ENCODE data around the gene ENC1.
A peak's percentile ranks its signal among the peaks of the same experiment; 100 is the strongest.

The ENC1 gene

DNA sequence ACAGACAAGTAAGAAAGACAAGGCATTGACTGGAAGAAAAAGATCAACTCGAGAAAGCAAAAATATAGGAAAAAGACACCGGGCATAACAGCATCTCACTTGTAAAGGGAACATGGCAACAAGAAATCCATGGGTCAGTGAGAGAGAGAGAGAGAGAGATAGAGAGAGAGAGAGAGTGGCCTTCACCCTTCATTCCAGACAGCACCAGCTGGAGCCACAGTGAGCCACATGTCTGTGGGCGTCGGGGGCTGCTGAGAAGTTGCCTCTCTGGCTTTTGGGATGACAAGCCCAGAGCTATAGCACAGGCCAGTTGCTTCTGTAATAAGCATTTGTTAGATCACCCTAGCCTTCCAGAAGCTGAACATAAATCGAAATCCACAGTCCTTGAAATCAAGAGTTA lies 20.3 kb upstream of the ENC1 start:
- intact Hi-C loops (cut with DNase I): no loop called here
- DNase-seq: no peak

DNA sequence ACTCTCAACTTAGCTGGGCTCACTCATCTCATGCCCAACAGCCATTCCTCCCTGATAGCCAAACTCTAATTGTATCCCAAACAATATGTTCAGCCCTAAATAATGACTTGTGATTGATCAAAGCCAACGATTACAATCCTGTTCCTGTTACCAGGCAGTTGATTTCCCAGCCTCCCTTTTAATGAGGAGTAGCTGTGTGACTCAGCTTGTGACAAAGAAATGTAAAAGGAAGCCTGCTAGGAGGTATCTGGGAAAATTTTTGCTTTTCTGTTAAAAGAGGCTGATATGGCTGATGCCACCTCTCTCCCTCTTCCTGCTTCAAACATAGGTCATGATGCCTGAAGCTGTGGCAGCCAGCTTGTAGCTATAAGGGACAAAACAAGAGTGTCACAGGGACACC lies 19.6 kb upstream of the ENC1 start:
- DNase-seq: no peak
- intact Hi-C loops (cut with DNase I): no loop called here

DNA sequence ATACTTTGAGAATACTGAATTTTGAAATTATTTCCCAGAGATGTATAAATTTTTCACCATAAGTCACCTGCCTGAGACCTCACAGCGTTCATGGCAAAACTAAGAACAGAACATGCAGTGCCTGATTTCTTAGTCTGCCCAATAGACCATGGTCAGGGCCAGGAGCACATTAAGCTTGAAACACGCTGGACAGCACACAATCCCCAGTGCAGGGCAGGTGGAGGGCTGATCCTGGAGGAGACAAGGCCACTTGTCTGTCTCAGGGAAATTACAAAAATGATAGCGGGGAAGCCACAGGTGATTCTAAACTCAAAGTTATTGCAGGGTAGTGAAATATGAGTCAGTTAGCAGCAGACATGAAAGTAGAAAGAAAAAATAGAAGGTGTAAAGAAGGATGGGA lies 18.6 kb upstream of the ENC1 start:
- no peak for DNase-seq
- intact Hi-C loops (cut with DNase I): no loop called here

DNA sequence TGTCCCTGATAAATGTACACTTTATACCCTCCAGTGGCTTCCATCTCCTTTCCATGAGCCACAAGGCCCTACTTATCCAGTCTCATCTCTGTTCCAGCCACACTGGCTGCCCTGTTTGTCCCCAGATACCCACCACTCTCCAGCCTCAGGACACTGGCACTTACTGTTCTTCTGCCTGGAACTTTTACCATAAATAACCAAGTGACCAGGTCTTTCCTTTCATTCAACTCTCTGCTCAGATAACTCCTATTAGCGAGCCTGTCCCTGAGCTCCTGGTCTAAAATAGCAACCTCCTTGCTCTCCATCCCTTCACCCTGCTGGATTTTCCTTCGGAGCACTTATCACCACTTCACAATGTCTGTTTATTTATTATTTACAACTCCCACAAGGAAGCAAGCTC lies 16.6 kb upstream of the ENC1 start:
- intact Hi-C loops (cut with DNase I): no loop called here
- DNase-seq: no peak

DNA sequence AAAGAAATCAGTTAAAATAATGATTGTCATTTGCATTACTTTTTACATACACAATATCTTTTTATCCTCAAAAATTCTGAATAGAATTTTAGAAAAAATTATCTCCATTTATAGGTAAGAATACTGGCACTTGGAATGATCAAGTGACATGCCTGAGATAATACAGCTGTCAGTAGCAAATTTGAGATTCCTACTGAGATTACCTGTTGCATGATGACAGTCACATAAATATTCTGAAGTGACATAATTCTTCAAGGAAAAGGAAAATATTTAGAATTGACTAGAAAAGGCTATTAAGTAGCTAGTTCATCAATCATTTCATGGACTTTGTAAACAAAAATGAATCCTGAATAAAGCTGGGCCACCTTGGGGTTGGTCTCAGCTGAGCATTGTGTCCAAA lies 15.2 kb upstream of the ENC1 start:
- no peak for DNase-seq
- intact Hi-C loops (cut with DNase I): no loop called here

DNA sequence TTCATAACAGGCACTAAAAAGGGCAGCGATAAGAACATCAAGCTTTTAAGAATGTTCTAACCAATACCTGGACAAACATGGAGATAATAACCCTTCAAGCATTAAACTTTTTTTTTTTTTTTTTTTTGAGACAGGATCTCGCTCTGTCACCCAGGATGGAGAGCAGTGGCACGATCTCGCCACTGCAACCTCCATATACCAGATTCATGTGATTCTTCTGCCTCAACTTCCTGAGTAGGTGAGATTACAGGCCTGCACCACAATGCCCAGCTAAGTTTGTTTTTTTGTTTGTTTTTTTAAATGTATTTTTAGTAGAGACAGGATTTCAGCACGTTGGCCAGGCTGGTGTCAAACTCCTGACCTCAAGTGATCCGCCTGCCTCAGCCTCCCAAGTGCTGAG lies 14.7 kb upstream of the ENC1 start:
- intact Hi-C loops (cut with DNase I): no loop called here
- no peak for DNase-seq

DNA sequence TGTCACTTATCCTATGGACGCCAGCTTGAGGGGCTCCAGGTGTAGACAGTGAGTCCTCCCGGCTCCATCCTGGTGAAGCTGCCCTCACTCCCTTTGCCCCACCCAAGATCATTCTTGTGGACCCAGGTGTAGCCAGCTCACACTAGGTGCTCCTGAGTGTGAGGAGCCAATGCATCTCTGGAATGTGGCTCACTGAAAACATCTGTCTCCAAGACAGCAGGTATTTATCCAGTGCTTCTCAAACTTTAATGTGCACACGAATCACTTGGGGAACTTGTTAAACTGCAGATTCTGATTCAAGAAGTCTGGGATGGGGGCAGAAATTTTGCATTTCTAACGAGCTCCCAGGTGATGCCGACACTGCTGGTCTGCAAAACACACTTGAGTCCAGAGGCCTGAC lies 13.5 kb upstream of the ENC1 start:
- intact Hi-C loops (cut with DNase I): no loop called here
- DNase-seq: no peak

DNA sequence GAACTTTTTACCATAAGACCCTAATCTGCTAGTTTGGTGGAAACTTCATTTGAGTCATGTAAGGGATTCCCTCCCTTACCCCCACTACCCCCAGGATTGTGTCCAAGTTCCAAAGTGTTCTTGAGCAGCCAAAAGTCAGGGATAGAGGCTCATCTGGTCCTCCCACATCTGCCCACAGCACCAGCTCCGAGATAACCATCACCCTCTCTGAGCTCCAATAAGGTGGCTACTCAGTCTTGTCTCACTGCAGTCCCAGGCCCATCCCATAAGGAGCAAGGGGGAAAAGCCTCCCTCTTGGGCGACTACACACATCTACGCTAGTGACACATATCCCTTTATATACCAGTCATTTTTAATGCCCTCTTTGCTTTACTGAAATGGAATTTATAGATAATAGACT lies 12.0 kb upstream of the ENC1 start:
- no peak for DNase-seq
- intact Hi-C loops (cut with DNase I): no loop called here

DNA sequence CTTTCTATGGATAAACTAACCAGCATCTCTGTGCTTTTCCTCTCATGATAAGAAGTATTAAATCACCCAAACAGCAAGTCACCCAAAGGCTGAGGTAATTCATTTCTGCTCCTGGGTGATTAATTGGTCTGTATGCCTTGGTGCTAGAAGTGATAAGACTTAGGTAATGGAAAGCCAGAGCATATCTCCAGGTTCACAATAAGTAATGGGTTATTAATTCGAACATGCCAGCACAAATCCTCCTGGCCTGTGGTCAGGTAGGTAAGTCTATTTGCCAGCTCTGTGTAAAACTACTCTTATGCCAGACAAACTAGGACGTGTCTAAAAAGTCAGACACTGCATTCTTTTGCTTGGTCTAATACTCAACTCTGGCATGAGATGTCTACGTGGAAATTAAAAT lies 11.2 kb upstream of the ENC1 start:
- intact Hi-C loops (cut with DNase I): no loop called here
- DNase-seq: no peak

DNA sequence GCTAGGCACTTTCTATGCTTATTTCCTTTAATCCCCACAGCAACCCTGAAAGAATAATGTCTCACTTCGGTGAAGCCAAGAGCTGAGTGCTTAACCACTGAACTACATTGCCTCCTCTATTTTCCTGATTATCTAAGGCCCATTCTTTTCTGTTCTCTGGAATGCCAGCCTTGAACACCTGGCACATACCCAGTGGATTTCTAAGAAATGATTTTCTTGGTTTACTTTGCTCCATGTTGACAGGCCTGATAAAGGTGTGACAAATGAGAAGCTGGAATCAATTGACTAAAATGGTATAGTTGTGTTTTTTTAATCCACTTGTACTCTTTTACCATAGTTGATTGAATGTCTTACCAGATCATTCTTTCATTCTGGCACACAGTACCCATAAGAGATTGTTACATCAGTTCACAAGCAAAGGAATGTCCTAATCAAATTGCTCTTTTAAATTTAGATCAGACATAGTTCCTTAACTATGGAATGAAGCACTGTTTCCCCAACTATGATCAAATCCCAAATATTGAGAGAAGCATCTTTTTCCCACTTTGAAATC lies 9.0 kb upstream of the ENC1 start:
- intact Hi-C loops (cut with DNase I): loop anchor here (1.0 to 10.0 kb wide), 5 partner anchors 255 to 855 kb away; no protein-coding TSS in a partner anchor
- DNase-seq: no peak

DNA sequence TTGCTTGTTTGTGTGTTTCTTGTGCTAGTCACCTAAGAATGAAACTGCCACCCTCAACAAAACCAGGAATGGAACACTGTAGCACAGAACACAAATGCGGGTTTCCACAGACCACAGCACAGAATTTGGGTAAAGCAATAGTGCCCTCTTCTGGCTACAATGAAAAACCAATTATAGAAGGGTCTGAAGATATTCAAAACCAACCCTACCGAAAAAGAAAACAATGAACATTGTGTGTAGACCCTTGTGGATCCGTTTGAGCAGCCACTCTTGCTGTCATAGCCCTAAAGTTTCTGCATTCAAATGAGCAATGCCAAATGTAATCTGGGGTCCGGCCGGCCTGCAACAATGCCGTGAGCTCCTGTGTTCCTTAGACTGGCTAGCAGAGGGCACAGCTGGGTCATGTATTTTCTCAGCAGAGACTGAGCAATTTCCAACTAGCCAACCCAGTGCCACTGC lies 8.3 kb upstream of the ENC1 start:
- peak in 1 of 10 donors; percentile 77 for DNase-seq
- intact Hi-C loops (cut with DNase I): loop anchor here (1.0 to 10.0 kb wide), 5 partner anchors 254 to 854 kb away; no protein-coding TSS in a partner anchor

DNA sequence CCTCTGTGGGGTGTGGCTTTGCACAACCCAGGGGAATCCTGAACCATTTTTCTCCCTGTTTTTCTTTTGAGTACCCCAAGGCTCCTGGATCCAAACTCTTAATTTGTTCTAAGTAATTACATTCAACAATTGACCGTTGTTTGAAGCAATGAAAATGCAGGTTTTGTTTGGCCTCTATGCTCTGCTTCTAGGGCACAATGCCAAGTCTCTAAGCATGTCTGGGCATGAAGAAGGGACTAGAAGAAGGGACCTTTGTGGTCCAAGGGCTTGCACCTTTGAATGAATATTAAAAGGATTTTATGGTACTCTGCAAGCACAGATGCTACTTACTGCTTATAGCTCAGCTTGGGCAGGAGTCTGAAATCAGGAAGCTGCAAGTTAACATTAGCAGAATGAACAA lies 6.6 kb upstream of the ENC1 start:
- intact Hi-C loops (cut with DNase I): loop anchor here (5.0 to 10.0 kb wide), 4 partner anchors 252 to 852 kb away; no protein-coding TSS in a partner anchor
- no peak for DNase-seq

DNA sequence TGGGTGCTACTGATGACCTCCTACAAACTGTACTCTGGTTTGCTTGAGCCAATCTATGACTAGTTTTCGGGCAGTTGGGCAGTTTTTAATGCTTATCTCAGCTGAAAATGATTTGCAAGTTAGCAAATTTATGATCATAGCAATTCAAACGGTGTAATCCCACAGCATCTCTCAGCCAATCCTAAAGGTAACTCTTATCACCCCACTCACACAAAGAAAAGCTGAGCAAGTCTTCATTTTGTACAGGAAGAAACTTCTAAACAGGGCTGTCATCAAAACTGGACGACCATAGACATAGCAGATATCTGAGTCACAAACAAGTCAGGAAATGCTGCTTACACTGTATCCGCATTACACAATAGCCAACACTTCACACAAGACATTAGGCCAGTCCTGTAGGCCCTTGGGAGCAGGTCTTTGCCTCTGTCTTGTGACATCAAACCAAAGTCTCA lies 2.6 kb upstream of the ENC1 start:
- DNase-seq: no peak
- intact Hi-C loops (cut with DNase I): loop anchor here (10.0 kb wide), 3 partner anchors 248 to 848 kb away; no protein-coding TSS in a partner anchor

DNA sequence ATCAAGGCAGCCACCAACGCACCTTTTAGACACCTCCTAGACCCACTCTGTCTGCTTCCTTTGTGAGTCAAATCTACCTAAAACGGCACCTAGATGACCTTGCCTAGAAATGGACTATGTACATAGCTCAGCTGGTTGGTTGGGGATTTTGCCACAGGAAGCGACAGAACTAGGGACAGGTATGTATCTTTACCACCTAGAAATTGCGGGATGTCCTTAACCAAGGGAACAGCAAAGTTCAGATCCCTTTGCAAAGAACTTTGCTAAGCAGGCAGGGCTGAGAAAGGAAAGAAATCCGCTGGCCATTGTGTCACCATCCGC lies 2.0 kb upstream of the ENC1 start:
- intact Hi-C loops (cut with DNase I): loop anchor here (10.0 kb wide), 3 partner anchors 248 to 848 kb away; no protein-coding TSS in a partner anchor
- no peak for DNase-seq

DNA sequence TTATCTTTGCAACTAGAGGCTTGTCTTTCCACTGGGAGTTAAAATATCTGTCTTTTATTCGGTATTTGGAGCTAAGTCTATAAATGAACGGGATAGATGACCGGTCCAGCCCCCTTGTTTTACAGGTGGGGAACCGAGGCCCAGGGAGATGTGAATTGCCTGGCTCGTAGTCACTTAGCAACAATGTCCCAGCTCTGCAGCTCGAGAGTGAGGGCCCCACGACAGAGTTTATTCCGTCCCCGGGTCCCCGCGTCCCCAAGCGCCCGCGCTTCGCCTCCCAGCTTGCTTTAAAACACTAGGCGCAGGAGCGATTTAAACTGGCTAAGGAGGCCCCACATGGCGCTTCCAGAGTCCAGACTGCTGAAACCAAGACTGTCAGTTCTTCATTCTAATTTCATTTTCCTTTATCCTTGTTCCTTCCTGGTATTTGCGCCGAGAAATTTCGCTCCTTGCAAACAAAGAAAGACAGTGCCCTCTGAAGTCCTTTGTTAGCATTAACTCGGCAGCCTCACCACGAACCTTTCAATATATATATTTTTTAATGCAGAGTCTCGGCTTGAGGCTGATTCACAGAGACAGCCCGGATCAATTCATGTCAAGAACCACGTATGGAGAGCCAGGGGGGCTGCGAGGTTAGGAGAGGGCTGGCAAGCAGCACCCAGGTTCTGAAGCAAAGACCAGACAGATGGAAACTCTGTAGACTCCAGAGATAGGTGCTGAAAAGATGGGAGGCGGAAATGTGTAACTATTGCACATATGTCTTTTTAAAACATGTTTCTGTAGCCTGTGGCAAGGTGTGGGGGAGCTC lies 1.4 kb upstream of the ENC1 start:
- intact Hi-C loops (cut with DNase I): loop anchor here (2.0 to 10.0 kb wide), 4 partner anchors 247 to 847 kb away; no protein-coding TSS in a partner anchor
- peak in 7 of 10 donors; percentile 27 to 84 (median 34) for DNase-seq

DNA sequence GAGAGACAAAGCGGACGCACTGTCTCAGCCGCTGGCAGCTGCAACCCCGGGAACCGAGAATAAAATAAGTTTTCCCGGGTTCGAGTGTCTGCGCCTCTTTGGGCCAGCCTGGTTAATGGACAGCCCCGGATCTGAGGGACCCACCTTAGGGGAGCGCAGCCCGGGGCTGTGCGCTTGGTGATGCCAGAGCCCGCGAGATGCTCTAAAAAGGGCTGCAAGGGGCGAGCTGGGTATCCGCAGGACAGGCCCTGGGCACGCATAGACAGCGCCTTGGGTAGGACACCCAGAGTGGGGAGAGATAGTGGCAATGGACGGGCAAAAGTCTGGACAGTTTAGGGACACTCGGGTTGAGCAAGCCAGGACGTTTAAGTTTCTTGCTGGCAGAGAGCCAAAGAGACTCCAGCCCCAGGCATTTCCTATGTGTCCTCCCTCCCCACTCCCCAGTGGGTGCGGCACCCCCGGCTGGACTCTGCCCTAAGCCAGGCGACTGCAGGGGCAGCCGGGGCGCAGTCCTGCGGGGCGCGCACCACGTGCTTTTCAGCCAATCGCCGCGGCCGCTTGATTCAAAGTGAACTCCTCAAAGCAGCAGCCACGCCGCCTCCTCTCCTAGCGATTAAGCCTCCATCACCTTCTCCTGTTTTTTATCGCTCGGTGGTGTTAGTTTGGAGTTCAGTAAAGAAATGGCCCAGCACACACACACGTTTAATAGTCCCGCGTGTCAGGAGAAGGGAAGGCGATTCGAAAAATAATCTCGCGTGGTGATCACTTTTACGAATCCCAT lies 616 bp upstream of the ENC1 start:
- peak; percentile 55 to 95 (median 74) for DNase-seq
- intact Hi-C loops (cut with DNase I): loop anchor here (2.0 to 10.0 kb wide), 4 partner anchors 246 to 846 kb away; no protein-coding TSS in a partner anchor

DNA sequence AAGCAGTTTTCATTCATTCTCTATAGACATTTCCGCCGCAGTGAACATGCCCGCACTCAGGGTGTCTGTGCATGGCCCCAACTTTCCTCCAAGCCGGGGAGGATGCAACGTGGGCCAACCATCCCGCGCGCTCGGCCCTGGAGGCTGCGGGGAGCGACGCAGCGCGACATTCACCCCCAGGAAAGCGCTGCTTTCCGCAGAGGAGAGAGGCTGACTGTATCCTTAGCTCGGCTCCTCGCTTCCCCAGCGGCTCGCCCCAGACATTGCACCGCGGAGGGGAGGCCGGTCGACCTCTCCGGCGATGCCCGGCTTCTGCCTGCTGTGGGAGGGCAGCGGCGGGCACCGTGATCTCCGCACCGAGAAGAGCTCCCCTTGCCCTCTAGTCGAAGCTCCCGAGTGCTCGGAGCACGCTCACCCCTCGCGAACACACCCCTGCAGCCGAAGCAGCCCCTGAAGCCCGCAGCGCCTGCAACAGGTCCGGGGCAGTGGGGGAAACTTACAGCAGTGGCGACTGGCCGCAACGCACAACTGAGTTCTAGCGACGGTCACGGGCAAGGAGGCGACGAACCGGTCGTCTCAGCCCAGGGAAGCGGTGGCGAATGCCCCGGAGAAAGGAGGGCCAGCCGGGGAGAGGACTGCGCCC lies 600 bp downstream of the ENC1 start:
- intact Hi-C loops (cut with DNase I): loop anchor here (2.0 to 10.0 kb wide), 5 partner anchors 245 to 845 kb away; no protein-coding TSS in a partner anchor
- peak in 9 of 10 donors; percentile 19 to 85 (median 32) for DNase-seq

DNA sequence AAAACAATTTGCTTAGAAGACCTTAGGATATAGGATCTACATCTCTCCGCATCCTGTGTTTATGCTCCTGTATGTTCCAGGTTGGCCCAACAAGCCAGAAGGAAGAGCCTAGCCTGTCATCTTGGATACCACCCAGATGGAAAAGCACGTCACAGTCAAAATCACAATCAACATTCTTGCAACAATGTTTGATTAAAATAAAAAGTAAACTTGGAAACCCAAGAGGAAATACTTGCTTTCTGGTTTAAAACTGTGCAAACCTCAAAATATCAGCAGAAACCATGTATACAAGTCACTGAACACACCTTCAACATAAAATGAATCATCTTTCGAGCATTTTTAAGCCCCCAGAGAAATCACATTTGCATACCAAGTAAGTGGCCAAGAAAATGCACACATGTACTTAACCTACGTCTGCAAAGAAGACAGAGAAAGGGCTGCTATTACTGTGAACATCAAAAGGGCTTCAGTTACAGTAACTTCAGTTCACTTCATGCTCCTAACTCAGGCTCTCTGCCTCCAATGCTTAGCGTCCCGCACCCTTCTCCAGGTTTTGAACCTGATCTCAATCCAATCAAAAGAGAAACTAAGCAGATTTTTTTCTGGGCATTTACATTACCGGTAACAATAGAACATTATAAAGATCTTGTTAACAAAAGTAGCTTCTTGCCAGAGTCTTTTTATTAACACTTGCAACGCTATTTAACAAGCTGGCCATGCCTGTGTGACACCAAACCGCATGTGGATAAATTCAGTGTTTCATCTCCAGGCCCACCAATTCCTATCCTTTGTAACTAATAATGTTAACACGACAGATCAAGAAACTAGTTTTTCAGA lies 1.3 kb downstream of the ENC1 start:
- DNase-seq: no peak
- intact Hi-C loops (cut with DNase I): loop anchor here (10.0 kb wide), 1 partner anchor 344 kb away; no protein-coding TSS in a partner anchor

DNA sequence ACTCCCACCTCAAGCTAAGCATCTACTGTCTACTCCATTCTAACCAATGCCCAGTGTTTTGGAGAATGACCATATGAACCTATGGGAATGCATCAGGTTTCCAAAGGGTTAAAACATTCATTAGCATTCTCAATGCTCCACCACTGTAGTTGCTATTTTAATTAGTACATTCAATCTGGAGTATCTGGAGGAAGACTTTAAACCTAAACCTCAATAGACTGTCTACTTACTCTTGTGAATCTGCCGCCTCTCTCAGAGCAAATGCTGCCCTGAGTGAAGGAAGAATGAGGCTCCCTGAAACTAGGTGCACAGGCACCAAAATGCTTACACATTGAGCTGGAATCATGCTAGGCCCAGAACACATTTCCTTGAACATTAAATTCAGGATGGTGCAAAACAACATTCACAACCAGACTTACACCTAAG lies 2.0 kb downstream of the ENC1 start:
- intact Hi-C loops (cut with DNase I): loop anchor here (10.0 kb wide), 1 partner anchor 344 kb away; no protein-coding TSS in a partner anchor
- no peak for DNase-seq
